Neuronal stem cell (in vitro differentiated cells): ENCODE measurements around the gene SMCO1.

Source experiments
- DNase-seq: peaks from one replicate; pipeline ENCODE4 v3.0.0-alpha.2; 2013; ENCODE audit warnings: low spot score
- H2AFZ ChIP-seq: one replicate; pipeline ENCODE4 v1.6.1; 2013; ENCODE audit warnings: mild to moderate bottlenecking, low read length, inconsistent platforms
- H2AK5ac ChIP-seq: 2 replicates; pipeline ENCODE4 v1.6.1; 2013; ENCODE audit warnings: low read depth, mild to moderate bottlenecking, inconsistent platforms, low read length, moderate library complexity, mixed read lengths
- H2BK120ac ChIP-seq: 2 replicates; pipeline ENCODE4 v1.6.1; 2013; ENCODE audit warnings: low read depth, mild to moderate bottlenecking, inconsistent platforms, low read length, moderate library complexity, mixed read lengths
- H2BK12ac ChIP-seq: one replicate; pipeline ENCODE4 v1.6.1; 2013; ENCODE audit warnings: low read length, inconsistent platforms
- H2BK15ac ChIP-seq: 2 replicates; pipeline ENCODE4 v1.6.1; 2013; ENCODE audit warnings: mild to moderate bottlenecking, low read length, inconsistent platforms, mixed read lengths
- H2BK5ac ChIP-seq: one replicate; pipeline ENCODE4 v1.6.1; 2013; ENCODE audit warnings: inconsistent platforms, mild to moderate bottlenecking, low read length, moderate library complexity
- H3K14ac ChIP-seq: one replicate; pipeline ENCODE4 v1.6.1; 2013; ENCODE audit warnings: low read length, inconsistent platforms
- H3K18ac ChIP-seq: 2 replicates; pipeline ENCODE4 v1.6.1; 2013; ENCODE audit warnings: low read length, inconsistent platforms
- H3K23ac ChIP-seq: 2 replicates; pipeline ENCODE4 v1.6.1; 2013; ENCODE audit warnings: low read depth, mild to moderate bottlenecking, mixed read lengths, low read length, inconsistent platforms; ENCODE audit not compliant: poor library complexity
- H3K27ac ChIP-seq: replicated peaks from 3 replicates; pipeline ENCODE4 v1.5.1; 2013; ENCODE audit warnings: low read length, inconsistent platforms
- H3K27me3 ChIP-seq, 3 experiments: 2 replicates each; pipeline ENCODE4 v1.6.1; 2013; ENCODE audit warnings: low read length in 3 of 3, mild to moderate bottlenecking in 2 of 3, inconsistent platforms in 1 of 3, low read depth in 1 of 3, mixed read lengths in 1 of 3, moderate library complexity in 1 of 3; ENCODE audit not compliant: control insufficient read depth in 3 of 3, insufficient read depth in 3 of 3
- H3K36me3 ChIP-seq, 2 donors: replicated peaks in 1 of 2; 2 replicates each; pipeline ENCODE4 v1.6.1; 2013; ENCODE audit warnings: low read length in 2 of 2; ENCODE audit not compliant: control insufficient read depth in 2 of 2, insufficient read depth in 2 of 2
- H3K4ac ChIP-seq: 2 replicates; pipeline ENCODE4 v1.6.1; 2013; ENCODE audit warnings: inconsistent platforms, mild to moderate bottlenecking, low read length, moderate library complexity
- H3K4me1 ChIP-seq, 2 donors: 1 replicate in 1 of 2; 2 replicates in 1 of 2; pipeline ENCODE4 v1.6.1; 2013; ENCODE audit warnings: low read length in 2 of 2, low read depth in 1 of 2; ENCODE audit not compliant: control insufficient read depth in 2 of 2, insufficient read depth in 1 of 2
- H3K4me2 ChIP-seq: one replicate; pipeline ENCODE4 v1.6.1; 2013; ENCODE audit warnings: mild to moderate bottlenecking, low read length, inconsistent platforms; ENCODE audit not compliant: insufficient read depth, poor library complexity, severe bottlenecking
- H3K4me3 ChIP-seq, 2 donors: 2 replicates each; pipeline ENCODE4 v1.5.1; 2013; ENCODE audit warnings: low read length in 2 of 2, mild to moderate bottlenecking in 2 of 2, inconsistent platforms in 1 of 2, moderate library complexity in 1 of 2
- H3K79me1 ChIP-seq: one replicate; pipeline ENCODE4 v1.6.1; 2013; ENCODE audit warnings: low read depth, mild to moderate bottlenecking, inconsistent platforms, low read length, moderate library complexity
- H3K9ac ChIP-seq: one replicate; pipeline ENCODE4 v1.6.1; 2013; ENCODE audit warnings: mild to moderate bottlenecking, low read depth, low read length, inconsistent platforms; ENCODE audit not compliant: poor library complexity
- H3K9me3 ChIP-seq, 2 donors: replicated peaks in 1 of 2; 2 replicates each; pipeline versions ENCODE3 to v1.6.1; 2013; ENCODE audit warnings: low read length in 2 of 2, mild to moderate bottlenecking in 2 of 2, inconsistent platforms in 1 of 2, low read depth in 1 of 2, mixed read lengths in 1 of 2, moderate library complexity in 1 of 2; ENCODE audit not compliant: control insufficient read depth in 2 of 2, insufficient read depth in 1 of 2
- H4K8ac ChIP-seq: one replicate; pipeline ENCODE4 v1.6.1; 2013; ENCODE audit warnings: low read depth, mild to moderate bottlenecking, inconsistent platforms, low read length, moderate library complexity
- H4K91ac ChIP-seq: one replicate; pipeline ENCODE4 v1.6.1; 2013; ENCODE audit warnings: low read length, low read depth, mild to moderate bottlenecking, inconsistent platforms; ENCODE audit not compliant: poor library complexity
- WGBS, 2 donors: extraction: QIAGEN DNeasy Blood & Tissue Kit; methylation state at CpG; one replicate each; pipeline ENCODE4 v1.1.7; 2013; ENCODE audit warnings: missing lambda C conversion rate in 2 of 2, mixed read lengths in 1 of 2; ENCODE audit not compliant: insufficient read length in 2 of 2, insufficient replicate concordance in 1 of 2; ENCODE audit errors: extremely low coverage in 2 of 2; 5-methylcytosine and 5-hydroxymethylcytosine counted together

Gene SMCO1

GRCh38 chr3:196486263-196486662 lies 28.9 kb downstream of the SMCO1 start:
- no peak overlapping the region for H2AK5ac ChIP-seq
- no peak for DNase-seq
- H3K36me3 ChIP-seq: peaks cover 18 to 75% of the 10 kb centered on the region in 2 donors

GRCh38 chr3:196477678-196478077 lies 37.5 kb downstream of the SMCO1 start:
- no peak overlapping the region for H2BK5ac ChIP-seq
- no peaks in the 10 kb centered on the region for H3K27me3 ChIP-seq
- H3K9ac ChIP-seq: no peak overlapping the region
- H3K23ac ChIP-seq: no peak overlapping the region
- H3K4me1 ChIP-seq: no peaks in the 10 kb centered on the region
- whole genome bisulfite sequencing, 2 donors: no CpG with 5 or more reads among the region's 4 CpGs
- DNase-seq: no peak
- H2AFZ ChIP-seq: no peak overlapping the region
- no peak overlapping the region for H3K18ac ChIP-seq
- H3K79me1 ChIP-seq: no peaks in the 10 kb centered on the region
- no peak overlapping the region for H3K4me2 ChIP-seq
- no peak overlapping the region for H2AK5ac ChIP-seq
- H4K8ac ChIP-seq: no peak overlapping the region
- no peak overlapping the region for H4K91ac ChIP-seq
- no peak overlapping the region for H3K14ac ChIP-seq
- no peak overlapping the region for H2BK12ac ChIP-seq
- H3K36me3 ChIP-seq: peaks cover 22 to 91% of the 10 kb centered on the region in 2 donors
- H3K9me3 ChIP-seq: peaks cover 0 to 3% of the 10 kb centered on the region in 2 donors
- H3K4ac ChIP-seq: no peak overlapping the region
- no peak overlapping the region for H3K27ac ChIP-seq
- no peak overlapping the region for H2BK15ac ChIP-seq
- no peak overlapping the region for H2BK120ac ChIP-seq
- H3K4me3 ChIP-seq: no peak overlapping the region

More at GRCh38 chr3:196486263-196486662, 28.9 kb downstream of the SMCO1 start:
- H3K4me2 ChIP-seq: no peak overlapping the region
- H3K18ac ChIP-seq: no peak overlapping the region
- H3K4me1 ChIP-seq: no peaks in the 10 kb centered on the region
- no peak overlapping the region for H3K27ac ChIP-seq
- H3K79me1 ChIP-seq: no peaks in the 10 kb centered on the region
- H4K91ac ChIP-seq: no peak overlapping the region
- no peak overlapping the region for H3K4me3 ChIP-seq
- H3K23ac ChIP-seq: no peak overlapping the region
- no peak overlapping the region for H3K9ac ChIP-seq
- no peak overlapping the region for H2BK15ac ChIP-seq
- no peak overlapping the region for H2BK120ac ChIP-seq
- H3K14ac ChIP-seq: no peak overlapping the region
- H3K27me3 ChIP-seq: no peaks in the 10 kb centered on the region
- no peak overlapping the region for H3K4ac ChIP-seq
- peaks cover 0 to 11% of the 10 kb centered on the region in 2 donors for H3K9me3 ChIP-seq
- H2BK5ac ChIP-seq: no peak overlapping the region
- no CpG with 5 or more reads among the region's 8 CpGs for WGBS, 2 donors
- no peak overlapping the region for H2AFZ ChIP-seq
- H4K8ac ChIP-seq: no peak overlapping the region
- no peak overlapping the region for H2BK12ac ChIP-seq

- H3K4me3 ChIP-seq: no peak overlapping the region
- no peak for DNase-seq
- no peaks in the 10 kb centered on the region for H3K4me1 ChIP-seq
- no peaks in the 10 kb centered on the region for H3K9me3 ChIP-seq
- no peak overlapping the region for H2BK12ac ChIP-seq
- no peak overlapping the region for H2AK5ac ChIP-seq
- no peaks in the 10 kb centered on the region for H3K79me1 ChIP-seq
- H3K18ac ChIP-seq: no peak overlapping the region
- H3K4ac ChIP-seq: no peak overlapping the region
- H3K9ac ChIP-seq: no peak overlapping the region
- H2AFZ ChIP-seq: no peak overlapping the region
- H2BK120ac ChIP-seq: no peak overlapping the region
- H3K36me3 ChIP-seq: peaks cover 22 to 85% of the 10 kb centered on the region in 2 donors
- no peak overlapping the region for H2BK5ac ChIP-seq
- no CpG with 5 or more reads among the region's 8 CpGs for WGBS, 2 donors
- H3K23ac ChIP-seq: no peak overlapping the region
- H3K27ac ChIP-seq: no peak overlapping the region
- H4K8ac ChIP-seq: no peak overlapping the region
- H3K27me3 ChIP-seq: no peaks in the 10 kb centered on the region
- H2BK15ac ChIP-seq: no peak overlapping the region
- no peak overlapping the region for H3K4me2 ChIP-seq
- H3K14ac ChIP-seq: no peak overlapping the region
- H4K91ac ChIP-seq: no peak overlapping the region
Observed at GRCh38 chr3:196472286-196472685, 42.9 kb downstream of the SMCO1 start.

GRCh38 chr3:196471551-196471950 lies 43.6 kb downstream of the SMCO1 start:
- H2BK12ac ChIP-seq: no peak overlapping the region
- no peak overlapping the region for H3K4ac ChIP-seq
- peaks cover 22 to 77% of the 10 kb centered on the region in 2 donors for H3K36me3 ChIP-seq
- H3K9me3 ChIP-seq: no peaks in the 10 kb centered on the region
- H4K91ac ChIP-seq: no peak overlapping the region
- no peak overlapping the region for H2BK120ac ChIP-seq
- no peak overlapping the region for H2BK15ac ChIP-seq
- DNase-seq: no peak
- H2AFZ ChIP-seq: no peak overlapping the region
- H3K9ac ChIP-seq: no peak overlapping the region
- no peak overlapping the region for H3K4me3 ChIP-seq
- H3K4me1 ChIP-seq: no peaks in the 10 kb centered on the region
- H3K18ac ChIP-seq: no peak overlapping the region
- WGBS, 2 donors: no CpG with 5 or more reads among the region's 2 CpGs
- H4K8ac ChIP-seq: no peak overlapping the region
- H3K27me3 ChIP-seq: no peaks in the 10 kb centered on the region
- H3K27ac ChIP-seq: no peak overlapping the region
- H3K14ac ChIP-seq: no peak overlapping the region
- H3K4me2 ChIP-seq: no peak overlapping the region
- no peak overlapping the region for H3K23ac ChIP-seq
- no peaks in the 10 kb centered on the region for H3K79me1 ChIP-seq
- no peak overlapping the region for H2BK5ac ChIP-seq
- no peak overlapping the region for H2AK5ac ChIP-seq
